GM23338 (cell line): ENCODE results near the gene SUMO4. TPM values are rescaled to one million over a fixed set of nuclear protein-coding genes. Genes with fewer than 3 reads are reported as not detected.

Source experiments
- ATAC-seq: fragments of 200-7000 bp; cut with Tn5 transposase; 3 replicates; pipeline ENCODE4 v1.9.1; 2020
- DNase-seq: peaks from one replicate; pipeline ENCODE4 v3.0.0-alpha.2; 2015; ENCODE audit warnings: low spot score
- H2AFZ ChIP-seq: fragments of 200-600 bp; sonication (generic); 2 replicates; pipeline ENCODE4 v1.8.0; 2016; ENCODE audit warnings: antibody characterized with exemption, mild to moderate bottlenecking, moderate library complexity
- H3F3A ChIP-seq: fragments of 200-600 bp; sonication (generic); replicated peaks from 2 replicates; pipeline ENCODE4 v1.8.0; 2017; ENCODE audit warnings: antibody characterized with exemption, mixed run types, low read depth
- H3K27ac ChIP-seq: fragments of 200-600 bp; sonication (generic); 2 replicates; pipeline ENCODE4 v1.6.1; 2016; ENCODE audit warnings: low read depth
- H3K27me3 ChIP-seq: fragments of 200-600 bp; sonication (generic); 2 replicates; pipeline ENCODE4 v1.8.0; 2016; ENCODE audit warnings: mild to moderate bottlenecking, mixed run types, moderate library complexity; ENCODE audit not compliant: insufficient read depth
- H3K36me3 ChIP-seq: fragments of 200-600 bp; sonication (generic); 2 replicates; pipeline ENCODE4 v1.8.0; 2016; ENCODE audit warnings: mild to moderate bottlenecking; ENCODE audit not compliant: insufficient read depth
- H3K4me1 ChIP-seq: fragments of 200-600 bp; sonication (generic); 2 replicates; pipeline ENCODE4 v1.8.0; 2016; ENCODE audit warnings: mild to moderate bottlenecking, moderate library complexity; ENCODE audit not compliant: insufficient read depth
- H3K4me2 ChIP-seq: fragments of 200-600 bp; sonication (generic); 2 replicates; pipeline ENCODE4 v1.7.1; 2017; ENCODE audit warnings: mixed run types
- H3K4me3 ChIP-seq: fragments of 200-600 bp; sonication (generic); 2 replicates; pipeline ENCODE4 v1.6.1; 2016; ENCODE audit warnings: mixed run types
- H3K79me2 ChIP-seq: fragments of 200-600 bp; sonication (generic); replicated peaks from 2 replicates; pipeline ENCODE4 v1.8.0; 2017; ENCODE audit warnings: mild to moderate bottlenecking; ENCODE audit not compliant: insufficient read depth
- H3K9me2 ChIP-seq: fragments of 200-600 bp; sonication (generic); 2 replicates; pipeline ENCODE4 v1.8.0; 2017; ENCODE audit not compliant: insufficient read depth
- H4K20me1 ChIP-seq: fragments of 200-600 bp; sonication (generic); replicated peaks from 2 replicates; pipeline ENCODE4 v1.8.0; 2017; ENCODE audit warnings: mild to moderate bottlenecking; ENCODE audit not compliant: insufficient read depth
- H3K27ac Mint-ChIP-seq: 2 replicates; pipeline ENCODE4 v1.8.0; 2020; ENCODE audit warnings: inconsistent platforms, mild to moderate bottlenecking, moderate library complexity, mixed read lengths
- H3K27me3 Mint-ChIP-seq: 3 replicates; pipeline ENCODE4 v1.8.0; 2022; ENCODE audit warnings: low read depth, mild to moderate bottlenecking, moderate library complexity, mixed read lengths, inconsistent platforms; ENCODE audit not compliant: insufficient read depth, poor library complexity
- H3K36me3 Mint-ChIP-seq: 3 replicates; pipeline ENCODE4 v1.8.0; 2021; ENCODE audit warnings: low read depth, mild to moderate bottlenecking, inconsistent platforms, moderate library complexity, mixed read lengths
- H3K4me1 Mint-ChIP-seq: 3 replicates; pipeline ENCODE4 v1.8.0; 2020; ENCODE audit warnings: mild to moderate bottlenecking, inconsistent platforms, mixed read lengths
- H3K4me3 Mint-ChIP-seq: 3 replicates; pipeline ENCODE4 v1.8.0; 2021; ENCODE audit warnings: moderate library complexity, mild to moderate bottlenecking, inconsistent platforms, mixed read lengths
- H3K9me3 Mint-ChIP-seq: 3 replicates; pipeline ENCODE4 v1.8.0; 2020; ENCODE audit warnings: moderate library complexity, mild to moderate bottlenecking, inconsistent platforms, mixed read lengths
- CREB1 ChIP-seq: fragments of 250-450 bp; sonication (Bioruptor Pico); IDR thresholded peaks from 2 replicates; pipeline ENCODE4 v1.5.0; 2020; ENCODE audit warnings: low read depth, mild to moderate bottlenecking, moderate library complexity
- CTCF ChIP-seq, 2 experiments: fragments of 200-600 bp in 1 of 2; sonication (generic) in 1 of 2; conservative IDR thresholded peaks; 2 replicates each; pipeline versions ENCODE4 v1.5.1 to v1.6.1; 2016 to 2017; ENCODE audit warnings: antibody characterized with exemption in 2 of 2, low read depth in 2 of 2, mild to moderate bottlenecking in 2 of 2, moderate library complexity in 1 of 2
- EZH2 ChIP-seq: fragments of 200-600 bp; sonication (generic); IDR thresholded peaks from one replicate; pipeline ENCODE4 v1.8.0; 2017; ENCODE audit warnings: antibody characterized with exemption, mild to moderate bottlenecking, low read depth; ENCODE audit not compliant: unreplicated experiment
- EZH2phosphoT487 ChIP-seq: fragments of 200-600 bp; sonication (generic); IDR thresholded peaks from one replicate; pipeline ENCODE4 v1.8.1; 2018; ENCODE audit warnings: antibody characterized with exemption; ENCODE audit not compliant: unreplicated experiment
- REST ChIP-seq: IDR thresholded peaks from one replicate; pipeline ENCODE4 v1.6.1; 2018; ENCODE audit warnings: antibody characterized with exemption; ENCODE audit not compliant: unreplicated experiment
- STAT1 ChIP-seq: IDR thresholded peaks from one replicate; pipeline ENCODE4 v1.6.1; 2016; ENCODE audit warnings: antibody characterized with exemption; ENCODE audit not compliant: unreplicated experiment
- ZNF114 ChIP-seq: fragments of 250-450 bp; sonication (Bioruptor Pico); IDR thresholded peaks from 2 replicates; pipeline ENCODE4 v1.5.0; 2020; ENCODE audit warnings: mild to moderate bottlenecking, moderate library complexity
- ZNF462 ChIP-seq: fragments of 250-450 bp; sonication (Bioruptor Pico); IDR thresholded peaks from 2 replicates; pipeline ENCODE4 v1.5.0; 2020; ENCODE audit warnings: mild to moderate bottlenecking, moderate library complexity
- polyA plus RNA-seq: library from polyadenylated mRNA; unstranded; fragments of >200 nt; fragmentation: Nextera tagmentation; extraction: Ambion mirVana; gene quantifications from 2 replicates; pipeline ENCODE4 v1.2.1, GENCODE V29; 2016
- total RNA-seq: library from RNA; depleted of rRNA; stranded (reverse); fragments of >200 nt; shearing (Covaris generic); gene quantifications from 2 replicates; pipeline ENCODE4 v1.2.3, GENCODE V29; 2014
- TF ChIP-seq, protein P1 (sequence below): IDR thresholded peaks from 2 replicates; pipeline ENCODE4 v1.6.1; 2016; ENCODE audit warnings: antibody characterized with exemption

The SUMO4 gene
- total and polyA plus RNA-seq, 2 experiments from 2014 or later = 1.9 to 2.1 TPM

GRCh38 chr6:149421132-149421531, 21.1 kb downstream of the SUMO4 start:
- no peak overlapping the region for H2AFZ ChIP-seq
- H3K9me3 Mint-ChIP-seq = no peaks in the 10 kb centered on the region; the same call in 2 of the 3 replicates
- H3F3A ChIP-seq = no peaks in the 10 kb centered on the region
- no peak overlapping the region for H3K4me2 ChIP-seq
- H3K27ac ChIP-seq = no peak overlapping the region
- no peak overlapping the region for H3K4me3 Mint-ChIP-seq
- H4K20me1 ChIP-seq = no peaks in the 10 kb centered on the region
- H3K4me1 Mint-ChIP-seq = peaks cover 16% of the 10 kb centered on the region
- H3K36me3 ChIP-seq = no peaks in the 10 kb centered on the region
- DNase-seq (no peak), ATAC-seq (no peak)
- no peaks in the 10 kb centered on the region for H3K36me3 Mint-ChIP-seq
- H3K27ac Mint-ChIP-seq = no peak overlapping the region
- peaks cover 9% of the 10 kb centered on the region for H3K4me1 ChIP-seq
- no peak overlapping the region for H3K4me3 ChIP-seq
- no peaks in the 10 kb centered on the region for H3K79me2 ChIP-seq
- H3K27me3 Mint-ChIP-seq = no peaks in the 10 kb centered on the region
- TF ChIP-seq EZH2 (no peak), CREB1 (CRISPR knock-in tag) (no peak), EZH2phosphoT487 (no peak), CTCF (conservative IDR thresholded peaks at IDR 0.05; ENCODE audit: low read depth in 2 of 2) (no peak), ZNF462 (CRISPR knock-in tag) (no peak), STAT1 (no peak), REST (no peak), ZNF114 (no peak)
- TF ChIP-seq, protein P1, sequence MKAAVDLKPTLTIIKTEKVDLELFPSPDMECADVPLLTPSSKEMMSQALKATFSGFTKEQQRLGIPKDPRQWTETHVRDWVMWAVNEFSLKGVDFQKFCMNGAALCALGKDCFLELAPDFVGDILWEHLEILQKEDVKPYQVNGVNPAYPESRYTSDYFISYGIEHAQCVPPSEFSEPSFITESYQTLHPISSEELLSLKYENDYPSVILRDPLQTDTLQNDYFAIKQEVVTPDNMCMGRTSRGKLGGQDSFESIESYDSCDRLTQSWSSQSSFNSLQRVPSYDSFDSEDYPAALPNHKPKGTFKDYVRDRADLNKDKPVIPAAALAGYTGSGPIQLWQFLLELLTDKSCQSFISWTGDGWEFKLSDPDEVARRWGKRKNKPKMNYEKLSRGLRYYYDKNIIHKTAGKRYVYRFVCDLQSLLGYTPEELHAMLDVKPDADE = no peak
- H3K9me2 ChIP-seq = no peaks in the 10 kb centered on the region
- no peaks in the 10 kb centered on the region for H3K27me3 ChIP-seq
